Natural killer cell treated with Interleukin-12 subunit alpha and Interleukin-12 subunit beta and Interleukin-15 and Interleukin-18, amount 100 ng/mL, for 72 hours (primary cell): ENCODE measurements around the gene SLC26A11. TPM values are rescaled to one million over a fixed set of nuclear protein-coding genes. Genes with fewer than 3 reads are reported as not detected.
"Not testable (repeated sequence)": the region's sequence is repeated elsewhere in the genome, so short reads cannot be mapped to it uniquely, and the experiment has no call there.

ENCODE experiments used
- ATAC-seq, 2 donors: fragments of 150-1000 bp; cut with Tn5 transposase in 1 of 2; sonication (Bioruptor Pico), chemical (Tn5 transposase) in 1 of 2; 2 replicates each; pipeline ENCODE4 v1.10.0; 2021
- DNase-seq: peaks from one replicate; pipeline ENCODE4 v3.0.0; 2022; ENCODE audit warnings: low spot score
- H3K27ac Mint-ChIP-seq, 2 donors: 1 replicate in 1 of 2; 2 replicates in 1 of 2; pipeline ENCODE4 v1.8.0; 2022; ENCODE audit warnings: mixed read lengths in 2 of 2, mild to moderate bottlenecking in 1 of 2, moderate library complexity in 1 of 2
- H3K27me3 Mint-ChIP-seq, 2 donors: 1 replicate in 1 of 2; 2 replicates in 1 of 2; pipeline ENCODE4 v1.8.0; 2022; ENCODE audit warnings: mixed read lengths in 2 of 2
- H3K36me3 Mint-ChIP-seq: one replicate; pipeline ENCODE4 v1.8.0; 2022; ENCODE audit warnings: mixed read lengths
- H3K4me1 Mint-ChIP-seq, 2 donors: 1 replicate in 1 of 2; 2 replicates in 1 of 2; pipeline ENCODE4 v1.8.0; 2022; ENCODE audit warnings: low read depth in 2 of 2, mixed read lengths in 2 of 2, mild to moderate bottlenecking in 1 of 2
- H3K4me3 Mint-ChIP-seq: one replicate; pipeline ENCODE4 v1.8.0; 2022; ENCODE audit warnings: mixed read lengths
- H3K9me3 Mint-ChIP-seq: 2 replicates; pipeline ENCODE4 v1.8.0; 2022; ENCODE audit warnings: mixed read lengths
- total RNA-seq, 2 donors: library from RNA; stranded (reverse); gene quantifications; one replicate each; pipeline ENCODE4 v1.2.3, GENCODE V29; 2022

SLC26A11 gene
- total RNA-seq, 2 donors from 2014 or later: 5.5 to 19.3 TPM

- Mint-ChIP-seq H3K9me3 (no peaks in the 10 kb centered on the region), H3K27ac (no peak overlapping the region), H3K4me1 (peaks cover 0 to 3% of the 10 kb centered on the region in 2 donors), H3K36me3 (no peaks in the 10 kb centered on the region), H3K4me3 (no peak overlapping the region), H3K27me3 (peaks cover 0 to 3% of the 10 kb centered on the region in 2 donors)
- DNase-seq (no peak), ATAC-seq (no peak)
Measured at GRCh38 chr17:80187090-80187489, 33.1 kb upstream of the SLC26A11 start.

- no peak overlapping the region for H3K4me3 Mint-ChIP-seq
Measured at GRCh38 chr17:80187515-80187941, 32.7 kb upstream of the SLC26A11 start.

GRCh38 chr17:80189611-80190010, 30.6 kb upstream of the SLC26A11 start:
- Mint-ChIP-seq H3K9me3 (no peaks in the 10 kb centered on the region), H3K27me3 (peaks cover 0 to 7% of the 10 kb centered on the region in 2 donors), H3K36me3 (no peaks in the 10 kb centered on the region), H3K4me1 (peaks cover 0 to 4% of the 10 kb centered on the region in 2 donors), H3K27ac (no peak overlapping the region), H3K4me3 (no peak overlapping the region)
- DNase-seq (no peak), ATAC-seq (no peak)

More at GRCh38 chr17:80187515-80187941, 32.7 kb upstream of the SLC26A11 start:
- H3K27ac Mint-ChIP-seq: no peak overlapping the region
- no peaks in the 10 kb centered on the region for H3K36me3 Mint-ChIP-seq
- ATAC-seq (no peak), DNase-seq (no peak)
- H3K9me3 Mint-ChIP-seq: no peaks in the 10 kb centered on the region
- H3K27me3 Mint-ChIP-seq: peaks cover 0 to 3% of the 10 kb centered on the region in 2 donors
- peaks cover 0 to 4% of the 10 kb centered on the region in 2 donors for H3K4me1 Mint-ChIP-seq

- no peaks in the 10 kb centered on the region for H3K9me3 Mint-ChIP-seq
Measured at GRCh38 chr17:80190716-80191115, 29.5 kb upstream of the SLC26A11 start.

GRCh38 chr17:80191192-80191591, 29.0 kb upstream of the SLC26A11 start:
- Mint-ChIP-seq H3K4me1 (peaks cover 4 to 6% of the 10 kb centered on the region in 2 donors), H3K27me3 (peaks cover 0 to 7% of the 10 kb centered on the region in 2 donors), H3K27ac (no peak overlapping the region), H3K36me3 (no peaks in the 10 kb centered on the region), H3K4me3 (no peak overlapping the region), H3K9me3 (no peaks in the 10 kb centered on the region)
- no peak for DNase-seq
- ATAC-seq: no peak

More at GRCh38 chr17:80190716-80191115, 29.5 kb upstream of the SLC26A11 start:
- peaks cover 0 to 4% of the 10 kb centered on the region in 2 donors for H3K4me1 Mint-ChIP-seq
- H3K27me3 Mint-ChIP-seq: peaks cover 0 to 7% of the 10 kb centered on the region in 2 donors
- no peak for ATAC-seq
- H3K27ac Mint-ChIP-seq: no peak overlapping the region
- no peaks in the 10 kb centered on the region for H3K36me3 Mint-ChIP-seq
- DNase-seq: no peak
- no peak overlapping the region for H3K4me3 Mint-ChIP-seq

- DNase-seq (no peak), ATAC-seq (no peak)
- Mint-ChIP-seq H3K27ac (no peak overlapping the region), H3K4me1 (peaks cover 4 to 6% of the 10 kb centered on the region in 2 donors), H3K4me3 (no peak overlapping the region), H3K9me3 (no peaks in the 10 kb centered on the region), H3K36me3 (no peaks in the 10 kb centered on the region), H3K27me3 (peaks cover 0 to 7% of the 10 kb centered on the region in 2 donors)
Measured at GRCh38 chr17:80191865-80192661, 28.2 kb upstream of the SLC26A11 start.

- H3K27ac Mint-ChIP-seq: no peak overlapping the region
Measured at GRCh38 chr17:80195141-80195540, 25.1 kb upstream of the SLC26A11 start.

GRCh38 chr17:80195671-80196529, 24.3 kb upstream of the SLC26A11 start:
- Mint-ChIP-seq H3K4me1 (peaks cover 4 to 6% of the 10 kb centered on the region in 2 donors), H3K27ac (peak overlapping the region in 1 of 2 donors; percentile 39), H3K36me3 (no peaks in the 10 kb centered on the region), H3K4me3 (no peak overlapping the region), H3K27me3 (peaks cover 0 to 7% of the 10 kb centered on the region in 2 donors), H3K9me3 (no peaks in the 10 kb centered on the region)
- DNase-seq (no peak), ATAC-seq (peak; percentile 55 to 64)

More at GRCh38 chr17:80195141-80195540, 25.1 kb upstream of the SLC26A11 start:
- Mint-ChIP-seq H3K36me3 (no peaks in the 10 kb centered on the region), H3K27me3 (peaks cover 0 to 7% of the 10 kb centered on the region in 2 donors), H3K4me3 (no peak overlapping the region), H3K9me3 (no peaks in the 10 kb centered on the region), H3K4me1 (peaks cover 4 to 6% of the 10 kb centered on the region in 2 donors)
- no peak for ATAC-seq
- no peak for DNase-seq

- peaks cover 4 to 6% of the 10 kb centered on the region in 2 donors for H3K4me1 Mint-ChIP-seq
- H3K4me3 Mint-ChIP-seq: no peak overlapping the region
- H3K27ac Mint-ChIP-seq: peak overlapping the region in 1 of 2 donors; percentile 39
- no peaks in the 10 kb centered on the region for H3K9me3 Mint-ChIP-seq
- no peaks in the 10 kb centered on the region for H3K36me3 Mint-ChIP-seq
- no peak for DNase-seq
- ATAC-seq: no peak
- peaks cover 0 to 7% of the 10 kb centered on the region in 2 donors for H3K27me3 Mint-ChIP-seq
Measured at GRCh38 chr17:80196652-80197051, 23.6 kb upstream of the SLC26A11 start.

- H3K9me3 Mint-ChIP-seq: no peaks in the 10 kb centered on the region
- peaks cover 0 to 4% of the 10 kb centered on the region in 2 donors for H3K27me3 Mint-ChIP-seq
- ATAC-seq: no peak
- H3K36me3 Mint-ChIP-seq: no peaks in the 10 kb centered on the region
- peaks cover 3 to 4% of the 10 kb centered on the region in 2 donors for H3K4me1 Mint-ChIP-seq
- no peak overlapping the region for H3K4me3 Mint-ChIP-seq
- peak overlapping the region in 1 of 2 donors; percentile 72 for H3K27ac Mint-ChIP-seq
- no peak for DNase-seq
Measured at GRCh38 chr17:80198144-80198661, 22.0 kb upstream of the SLC26A11 start.

GRCh38 chr17:80199295-80199694, 20.9 kb upstream of the SLC26A11 start:
- H3K9me3 Mint-ChIP-seq, H3K27ac Mint-ChIP-seq, H3K4me1 Mint-ChIP-seq, ATAC-seq, H3K27me3 Mint-ChIP-seq, DNase-seq, H3K4me3 Mint-ChIP-seq, H3K36me3 Mint-ChIP-seq: not testable (repeated sequence)

- Mint-ChIP-seq H3K36me3 (no peaks in the 10 kb centered on the region), H3K4me3 (no peak overlapping the region), H3K4me1 (no peaks in the 10 kb centered on the region), H3K27ac (no peak overlapping the region), H3K27me3 (no peaks in the 10 kb centered on the region), H3K9me3 (no peaks in the 10 kb centered on the region)
- ATAC-seq (no peak), DNase-seq (no peak)
Measured at GRCh38 chr17:80201446-80201845, 18.8 kb upstream of the SLC26A11 start.

- ATAC-seq (no peak), DNase-seq (no peak)
- Mint-ChIP-seq H3K27ac (peak overlapping the region in 1 of 2 donors; percentile 43), H3K27me3 (no peaks in the 10 kb centered on the region), H3K4me1 (no peaks in the 10 kb centered on the region), H3K4me3 (no peak overlapping the region), H3K9me3 (no peaks in the 10 kb centered on the region), H3K36me3 (no peaks in the 10 kb centered on the region)
Measured at GRCh38 chr17:80202197-80202596, 18.0 kb upstream of the SLC26A11 start.
